Endothelial cell (in vitro differentiated cells): Measurements from ENCODE around the gene KIT. TPM values are rescaled to one million over a fixed set of nuclear protein-coding genes. Genes with fewer than 3 reads are reported as not detected.

Experiments
- DNase-seq: peaks from one replicate; pipeline ENCODE4 v3.0.0; 2021; ENCODE audit warnings: low spot score
- H3K27ac Mint-ChIP-seq: one replicate; pipeline ENCODE4 v1.8.0; 2021; ENCODE audit warnings: mixed read lengths, inconsistent platforms; ENCODE audit not compliant: unreplicated experiment
- H3K27me3 Mint-ChIP-seq: one replicate; pipeline ENCODE4 v1.8.0; 2021; ENCODE audit warnings: mild to moderate bottlenecking, moderate library complexity, mixed read lengths, inconsistent platforms; ENCODE audit not compliant: unreplicated experiment
- H3K36me3 Mint-ChIP-seq: one replicate; pipeline ENCODE4 v1.8.0; 2021; ENCODE audit warnings: mild to moderate bottlenecking, low read depth, mixed read lengths, inconsistent platforms; ENCODE audit not compliant: unreplicated experiment
- H3K4me1 Mint-ChIP-seq: one replicate; pipeline ENCODE4 v1.8.0; 2021; ENCODE audit warnings: mild to moderate bottlenecking, mixed read lengths, inconsistent platforms; ENCODE audit not compliant: unreplicated experiment
- H3K4me3 Mint-ChIP-seq: one replicate; pipeline ENCODE4 v1.8.0; 2021; ENCODE audit warnings: mild to moderate bottlenecking, mixed read lengths, inconsistent platforms; ENCODE audit not compliant: unreplicated experiment
- H3K9me3 Mint-ChIP-seq: one replicate; pipeline ENCODE4 v1.8.0; 2021; ENCODE audit warnings: mixed read lengths, inconsistent platforms; ENCODE audit not compliant: unreplicated experiment
- total RNA-seq: library from RNA; stranded (reverse); fragmentation: NEBNext Ultra II Directional; extraction: Animal tissue kit (Norgen Biotek cat#: 25700); gene quantifications from one replicate; pipeline ENCODE4 v1.2.1, GENCODE V29; 2021; ENCODE audit not compliant: unreplicated experiment
- TF ChIP-seq, protein P1 (sequence below): fragments of 200-600 bp; sonication (generic); IDR thresholded peaks from one replicate; pipeline ENCODE4 v1.5.0; 2021; ENCODE audit warnings: antibody characterized with exemption; ENCODE audit not compliant: unreplicated experiment

Gene KIT
- total RNA-seq, 1 donor from 2014 or later, result 49.1 TPM

DNA sequence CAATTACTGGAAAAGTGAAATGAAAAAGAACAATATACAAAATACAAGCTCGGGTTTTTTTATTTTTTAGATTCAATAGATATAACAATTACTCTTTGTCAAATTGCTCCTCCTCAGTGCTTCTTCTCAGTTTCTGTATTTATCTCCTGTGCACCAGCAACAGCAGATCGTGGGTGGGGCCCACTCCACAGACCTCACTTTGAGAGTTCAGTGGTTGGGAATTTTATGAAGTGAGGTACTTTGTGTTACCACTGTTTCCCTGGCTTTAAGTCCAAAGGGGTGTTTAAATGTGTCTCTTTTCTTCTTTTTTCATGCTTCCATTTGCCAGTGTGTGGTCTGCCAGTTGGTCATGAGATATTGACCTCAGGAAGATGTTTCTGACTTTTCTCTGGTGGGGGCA, 54.4 kb downstream of the KIT start:
- peaks cover 3% of the 10 kb centered on the region for H3K4me1 Mint-ChIP-seq
- H3K4me3 Mint-ChIP-seq, result no peak overlapping the region
- H3K27me3 Mint-ChIP-seq, result peaks cover 2% of the 10 kb centered on the region
- H3K36me3 Mint-ChIP-seq, result peaks cover 32% of the 10 kb centered on the region
- no peak overlapping the region for H3K27ac Mint-ChIP-seq
- TF ChIP-seq, protein P1, sequence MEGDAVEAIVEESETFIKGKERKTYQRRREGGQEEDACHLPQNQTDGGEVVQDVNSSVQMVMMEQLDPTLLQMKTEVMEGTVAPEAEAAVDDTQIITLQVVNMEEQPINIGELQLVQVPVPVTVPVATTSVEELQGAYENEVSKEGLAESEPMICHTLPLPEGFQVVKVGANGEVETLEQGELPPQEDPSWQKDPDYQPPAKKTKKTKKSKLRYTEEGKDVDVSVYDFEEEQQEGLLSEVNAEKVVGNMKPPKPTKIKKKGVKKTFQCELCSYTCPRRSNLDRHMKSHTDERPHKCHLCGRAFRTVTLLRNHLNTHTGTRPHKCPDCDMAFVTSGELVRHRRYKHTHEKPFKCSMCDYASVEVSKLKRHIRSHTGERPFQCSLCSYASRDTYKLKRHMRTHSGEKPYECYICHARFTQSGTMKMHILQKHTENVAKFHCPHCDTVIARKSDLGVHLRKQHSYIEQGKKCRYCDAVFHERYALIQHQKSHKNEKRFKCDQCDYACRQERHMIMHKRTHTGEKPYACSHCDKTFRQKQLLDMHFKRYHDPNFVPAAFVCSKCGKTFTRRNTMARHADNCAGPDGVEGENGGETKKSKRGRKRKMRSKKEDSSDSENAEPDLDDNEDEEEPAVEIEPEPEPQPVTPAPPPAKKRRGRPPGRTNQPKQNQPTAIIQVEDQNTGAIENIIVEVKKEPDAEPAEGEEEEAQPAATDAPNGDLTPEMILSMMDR, result no peak
- DNase-seq, result no peak
- H3K9me3 Mint-ChIP-seq, result no peaks in the 10 kb centered on the region

DNA sequence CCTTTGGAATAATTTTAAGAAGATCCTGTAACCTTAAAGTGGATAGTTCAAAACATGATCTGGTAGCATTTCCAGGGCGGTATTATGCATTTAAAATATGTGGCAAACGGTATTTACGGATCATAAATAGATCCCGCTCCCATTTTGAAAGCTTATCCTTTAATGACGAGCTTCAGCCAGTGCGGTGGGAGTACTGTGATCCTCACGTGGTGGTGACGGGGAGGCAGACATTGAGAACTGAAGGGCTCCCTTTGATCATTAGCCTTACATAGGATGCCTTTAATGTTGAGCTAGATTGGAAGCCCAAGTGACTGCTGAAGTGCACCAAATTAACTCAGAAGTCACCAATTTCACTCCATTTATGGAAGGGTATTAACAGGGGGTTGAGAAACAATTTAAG, 56.9 kb downstream of the KIT start:
- H3K4me1 Mint-ChIP-seq, result peaks cover 2% of the 10 kb centered on the region
- H3K4me3 Mint-ChIP-seq, result no peak overlapping the region
- TF ChIP-seq, protein P1, result no peak
- DNase-seq, result no peak
- no peaks in the 10 kb centered on the region for H3K9me3 Mint-ChIP-seq
- H3K27me3 Mint-ChIP-seq, result no peaks in the 10 kb centered on the region
- no peak overlapping the region for H3K27ac Mint-ChIP-seq
- H3K36me3 Mint-ChIP-seq, result peaks cover 9% of the 10 kb centered on the region

DNA sequence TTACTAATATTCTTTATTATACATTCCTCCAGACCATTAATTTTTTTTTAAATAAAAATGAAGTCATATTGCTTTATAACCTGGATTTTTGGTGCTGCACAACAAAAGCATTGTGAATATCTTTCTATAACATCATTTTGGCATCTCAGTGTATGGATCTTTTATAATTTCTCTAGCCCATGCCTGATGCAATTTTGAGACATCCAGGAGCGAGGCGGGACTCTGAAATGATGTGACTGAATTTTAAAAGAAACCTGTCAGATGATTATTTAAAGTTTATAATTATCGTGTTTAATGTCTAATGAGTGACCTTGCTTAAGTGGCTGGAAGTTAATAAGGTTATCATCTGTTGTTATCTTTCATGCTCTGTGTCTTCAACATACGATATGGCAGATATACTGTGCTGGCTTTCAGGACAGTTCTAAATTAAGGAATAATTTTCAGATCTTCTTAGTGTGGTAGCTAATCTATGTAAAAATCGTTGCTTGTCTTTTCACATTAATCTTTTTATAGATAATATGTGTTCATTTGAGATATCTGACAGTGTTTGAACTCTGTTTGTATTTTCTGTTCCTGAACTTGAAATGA, 58.8 kb downstream of the KIT start:
- H3K36me3 Mint-ChIP-seq, result no peaks in the 10 kb centered on the region
- no peaks in the 10 kb centered on the region for H3K9me3 Mint-ChIP-seq
- H3K27ac Mint-ChIP-seq, result no peak overlapping the region
- no peak for DNase-seq
- H3K4me1 Mint-ChIP-seq, result no peaks in the 10 kb centered on the region
- no peaks in the 10 kb centered on the region for H3K27me3 Mint-ChIP-seq
- TF ChIP-seq, protein P1, result no peak
- no peak overlapping the region for H3K4me3 Mint-ChIP-seq

DNA sequence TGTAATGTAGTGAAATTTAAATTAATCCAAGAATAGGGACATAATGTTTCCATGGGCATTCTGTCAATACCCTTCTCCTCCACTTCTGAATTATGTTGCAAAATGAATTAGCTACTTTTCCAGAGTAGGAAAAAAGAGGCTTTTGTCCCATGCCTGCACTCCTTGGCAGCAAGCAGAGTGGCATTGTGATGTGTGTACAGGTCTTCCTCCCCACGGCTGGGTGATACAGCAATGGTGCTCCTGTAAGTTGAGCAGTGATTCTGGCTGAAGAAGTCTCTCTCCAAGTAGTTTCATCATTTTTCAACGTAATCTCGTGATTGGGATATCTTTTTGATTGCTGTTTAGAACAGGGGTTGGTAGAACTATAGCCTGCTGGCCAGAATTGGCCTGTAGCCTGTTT, 59.9 kb downstream of the KIT start:
- Mint-ChIP-seq H3K27ac (no peak overlapping the region), H3K27me3 (no peaks in the 10 kb centered on the region), H3K4me3 (no peak overlapping the region), H3K36me3 (no peaks in the 10 kb centered on the region), H3K9me3 (no peaks in the 10 kb centered on the region), H3K4me1 (no peaks in the 10 kb centered on the region)
- TF ChIP-seq, protein P1, result no peak
- no peak for DNase-seq

DNA sequence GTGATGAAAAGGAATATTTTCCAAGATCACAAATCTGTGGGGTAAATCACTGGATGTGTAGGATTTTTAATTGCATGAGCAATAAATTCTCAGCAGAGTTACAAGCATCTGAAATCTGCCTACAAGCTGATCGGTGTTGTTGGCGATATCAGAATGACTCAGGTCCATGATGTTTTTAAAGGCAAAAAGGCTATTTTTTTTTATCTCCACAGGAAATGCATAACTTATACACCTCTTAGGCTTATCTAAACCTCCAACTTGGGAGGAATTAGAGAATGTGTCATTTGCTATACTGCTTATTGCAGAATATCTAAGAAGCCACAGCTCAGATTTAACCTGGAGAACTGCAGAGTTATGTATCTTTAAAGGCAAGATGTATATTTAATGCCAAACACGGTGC, 61.6 kb downstream of the KIT start:
- Mint-ChIP-seq H3K27ac (no peak overlapping the region), H3K36me3 (no peaks in the 10 kb centered on the region), H3K9me3 (no peaks in the 10 kb centered on the region), H3K4me1 (no peaks in the 10 kb centered on the region), H3K4me3 (no peak overlapping the region), H3K27me3 (no peaks in the 10 kb centered on the region)
- TF ChIP-seq, protein P1, result no peak
- DNase-seq, result no peak
